Cardiac muscle cell (in vitro differentiated cells and primary cell): ENCODE measurements around the gene RGS14. TPM values are rescaled to one million over a fixed set of nuclear protein-coding genes. Genes with fewer than 3 reads are reported as not detected.

ENCODE experiments used
- DNase-seq, 2 donors: peaks; one replicate each; pipeline versions ENCODE4 v3.0.0 to v3.0.0-alpha.2; 2010 to 2017; ENCODE audit warnings: low read depth in 1 of 2, low spot score in 1 of 2
- H3K27ac ChIP-seq: fragments of 200-600 bp; sonication (generic); 2 replicates; pipeline ENCODE4 v1.5.1; 2016
- H3K27me3 ChIP-seq: fragments of 200-600 bp; sonication (generic); 2 replicates; pipeline ENCODE4 v1.6.0; 2016; ENCODE audit warnings: control low read depth
- H3K36me3 ChIP-seq: fragments of 200-600 bp; sonication (generic); 2 replicates; pipeline ENCODE4 v1.5.1; 2016; ENCODE audit warnings: control low read depth
- H3K4me1 ChIP-seq: fragments of 200-600 bp; sonication (generic); 2 replicates; pipeline ENCODE4 v1.8.1; 2017; ENCODE audit warnings: low read depth, mild to moderate bottlenecking, mixed run types
- H3K4me3 ChIP-seq: fragments of 200-600 bp; sonication (generic); 2 replicates; pipeline ENCODE4 v1.5.1; 2016; ENCODE audit warnings: mild to moderate bottlenecking
- H3K9me3 ChIP-seq: fragments of 200-600 bp; sonication (generic); 2 replicates; pipeline ENCODE4 v1.5.1; 2017; ENCODE audit warnings: low read depth, mild to moderate bottlenecking, control low read depth
- polyA plus RNA-seq: library from polyadenylated mRNA; unstranded; fragments of >200 nt; fragmentation: Nextera tagmentation; extraction: Ambion mirVana; gene quantifications from 2 replicates; pipeline ENCODE4 v1.2.1, GENCODE V29; 2016
- total RNA-seq: library from RNA; depleted of rRNA; stranded (reverse); fragments of >200 nt; gene quantifications from 2 replicates; pipeline ENCODE4 v1.2.3, GENCODE V29; 2016
- TF ChIP-seq, protein P1 (sequence below): IDR thresholded peaks from 2 replicates; pipeline ENCODE4 v1.5.1; 2012; ENCODE audit warnings: low read depth, mild to moderate bottlenecking, low read length

RGS14 gene, protein sequence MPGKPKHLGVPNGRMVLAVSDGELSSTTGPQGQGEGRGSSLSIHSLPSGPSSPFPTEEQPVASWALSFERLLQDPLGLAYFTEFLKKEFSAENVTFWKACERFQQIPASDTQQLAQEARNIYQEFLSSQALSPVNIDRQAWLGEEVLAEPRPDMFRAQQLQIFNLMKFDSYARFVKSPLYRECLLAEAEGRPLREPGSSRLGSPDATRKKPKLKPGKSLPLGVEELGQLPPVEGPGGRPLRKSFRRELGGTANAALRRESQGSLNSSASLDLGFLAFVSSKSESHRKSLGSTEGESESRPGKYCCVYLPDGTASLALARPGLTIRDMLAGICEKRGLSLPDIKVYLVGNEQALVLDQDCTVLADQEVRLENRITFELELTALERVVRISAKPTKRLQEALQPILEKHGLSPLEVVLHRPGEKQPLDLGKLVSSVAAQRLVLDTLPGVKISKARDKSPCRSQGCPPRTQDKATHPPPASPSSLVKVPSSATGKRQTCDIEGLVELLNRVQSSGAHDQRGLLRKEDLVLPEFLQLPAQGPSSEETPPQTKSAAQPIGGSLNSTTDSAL
- total RNA-seq (68.1 and 139 TPM in 2 replicates), polyA plus RNA-seq (33.6 and 76.5 TPM in 2 replicates)

GRCh38 chr5:177357459-177358351, at the start of gene RGS14:
RGS14 (plus strand) TSS chr5:177357924; CDS start chr5:177358025, 101 bp downstream.
- Histone ChIP-seq H3K4me1 (peaks cover 25% of the 10 kb centered on the region), H3K4me3 (no peak within 1 kb of the TSS), H3K27me3 (no peaks in the 10 kb centered on the region), H3K27ac (peak within 1 kb of the TSS; percentile 76), H3K9me3 (no peaks in the 10 kb centered on the region), H3K36me3 (no peaks in the 10 kb centered on the region)
- peak in 1 of 2 donors; percentile 65 for DNase-seq
- TF ChIP-seq, protein P1, sequence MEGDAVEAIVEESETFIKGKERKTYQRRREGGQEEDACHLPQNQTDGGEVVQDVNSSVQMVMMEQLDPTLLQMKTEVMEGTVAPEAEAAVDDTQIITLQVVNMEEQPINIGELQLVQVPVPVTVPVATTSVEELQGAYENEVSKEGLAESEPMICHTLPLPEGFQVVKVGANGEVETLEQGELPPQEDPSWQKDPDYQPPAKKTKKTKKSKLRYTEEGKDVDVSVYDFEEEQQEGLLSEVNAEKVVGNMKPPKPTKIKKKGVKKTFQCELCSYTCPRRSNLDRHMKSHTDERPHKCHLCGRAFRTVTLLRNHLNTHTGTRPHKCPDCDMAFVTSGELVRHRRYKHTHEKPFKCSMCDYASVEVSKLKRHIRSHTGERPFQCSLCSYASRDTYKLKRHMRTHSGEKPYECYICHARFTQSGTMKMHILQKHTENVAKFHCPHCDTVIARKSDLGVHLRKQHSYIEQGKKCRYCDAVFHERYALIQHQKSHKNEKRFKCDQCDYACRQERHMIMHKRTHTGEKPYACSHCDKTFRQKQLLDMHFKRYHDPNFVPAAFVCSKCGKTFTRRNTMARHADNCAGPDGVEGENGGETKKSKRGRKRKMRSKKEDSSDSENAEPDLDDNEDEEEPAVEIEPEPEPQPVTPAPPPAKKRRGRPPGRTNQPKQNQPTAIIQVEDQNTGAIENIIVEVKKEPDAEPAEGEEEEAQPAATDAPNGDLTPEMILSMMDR, result no peak

- no peak overlapping the region for H3K27ac ChIP-seq
- no peaks in the 10 kb centered on the region for H3K9me3 ChIP-seq
- no peak for DNase-seq
- TF ChIP-seq, protein P1, result no peak
- H3K4me3 ChIP-seq, result no peak overlapping the region
- peaks cover 6% of the 10 kb centered on the region for H3K4me1 ChIP-seq
- no peaks in the 10 kb centered on the region for H3K27me3 ChIP-seq
- H3K36me3 ChIP-seq, result peaks cover 9% of the 10 kb centered on the region
Measured at GRCh38 chr5:177308740-177309139, 49.0 kb upstream of the RGS14 start.

DNA sequence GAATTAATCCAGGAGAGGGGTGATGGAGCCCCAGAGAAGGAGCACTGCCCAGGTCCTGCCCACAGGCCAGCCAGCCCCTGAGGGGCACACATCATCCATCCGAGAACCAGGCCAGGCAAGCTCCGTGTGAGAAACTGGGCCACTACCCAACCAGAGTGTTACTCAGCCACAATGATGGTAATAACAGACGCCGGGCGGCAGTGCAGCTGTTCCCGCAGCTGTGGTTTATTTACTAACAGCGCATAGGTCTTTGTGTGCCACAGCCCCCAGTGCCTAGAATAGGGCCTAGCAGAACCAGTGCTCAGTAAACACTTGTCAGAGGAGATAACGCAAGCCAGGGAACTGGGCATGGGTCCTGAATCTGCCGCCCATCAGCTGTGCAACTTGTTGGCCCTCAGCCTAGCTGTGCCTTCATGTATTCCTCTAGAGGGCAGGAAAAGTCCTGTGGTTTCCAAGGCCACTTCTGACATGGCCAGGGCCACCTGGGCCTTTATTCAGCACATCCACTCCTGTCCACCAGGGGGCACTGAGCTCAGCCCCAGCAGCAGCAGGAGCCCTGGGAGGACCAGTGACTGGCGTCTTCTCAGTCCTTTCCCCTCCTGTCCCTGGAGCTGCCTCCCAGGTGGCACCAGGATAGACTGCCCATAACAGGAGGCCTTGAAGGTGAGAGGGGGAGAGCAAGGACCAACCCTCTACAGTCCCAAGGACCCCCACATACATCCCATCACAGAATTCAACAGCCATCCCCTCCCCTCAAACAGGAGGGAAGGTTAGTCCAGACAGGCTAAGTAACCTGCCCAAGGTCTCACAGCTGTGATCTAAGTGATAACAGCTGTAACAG, 48.2 kb upstream of the RGS14 start:
- no peak overlapping the region for H3K27ac ChIP-seq
- TF ChIP-seq, protein P1, result peak; percentile 94

GRCh38 chr5:177310332-177310731, 47.4 kb upstream of the RGS14 start:
- no peaks in the 10 kb centered on the region for H3K27me3 ChIP-seq
- no peaks in the 10 kb centered on the region for H3K9me3 ChIP-seq
- H3K4me3 ChIP-seq, result no peak overlapping the region
- TF ChIP-seq, protein P1, result no peak
- peaks cover 8% of the 10 kb centered on the region for H3K36me3 ChIP-seq
- H3K27ac ChIP-seq, result no peak overlapping the region
- no peaks in the 10 kb centered on the region for H3K4me1 ChIP-seq
- DNase-seq, result no peak

More for the DNA sequence above, 48.2 kb upstream of the RGS14 start:
- no peaks in the 10 kb centered on the region for H3K27me3 ChIP-seq
- H3K9me3 ChIP-seq, result no peaks in the 10 kb centered on the region
- no peak overlapping the region for H3K4me3 ChIP-seq
- peak; percentile 74 for DNase-seq
- peaks cover 9% of the 10 kb centered on the region for H3K36me3 ChIP-seq
- peaks cover 3% of the 10 kb centered on the region for H3K4me1 ChIP-seq
